Naive thymus-derived CD8-positive, alpha-beta T cell (primary cell): Measurements from ENCODE around the gene CNTD1. TPM values are rescaled to one million over a fixed set of nuclear protein-coding genes. Genes with fewer than 3 reads are reported as not detected.

Source experiments
- ATAC-seq, 2 donors: fragments of 150-1000 bp; cut with Tn5 transposase in 1 of 2; sonication (Bioruptor Pico), chemical (Tn5 transposase) in 1 of 2; 1 replicate in 1 of 2; 2 replicates in 1 of 2; pipeline ENCODE4 v1.10.0; 2021; ENCODE audit warnings: mild to moderate bottlenecking in 2 of 2, moderate library complexity in 2 of 2
- POLR2A ChIA-PET: fragments of 350-600 bp; sonication (Branson Sonifier 250); formaldehyde crosslinking; loops from one replicate; lab custom pipeline; 2021; ENCODE audit warnings: antibody characterized with exemption; lab: Charles Lee
- DNase-seq, 10 donors: peaks; one replicate each; pipeline versions ENCODE4 v3.0.0 to v3.0.0-alpha.2; 2020 to 2022
- H3K27ac Mint-ChIP-seq, 10 donors: one replicate each; pipeline ENCODE4 v1.8.0; 2020 to 2022; ENCODE audit warnings: mild to moderate bottlenecking in 10 of 10, mixed read lengths in 10 of 10, moderate library complexity in 4 of 10, inconsistent platforms in 1 of 10
- H3K27me3 Mint-ChIP-seq, 5 donors: one replicate each; pipeline ENCODE4 v1.8.0; 2021 to 2022; ENCODE audit warnings: mixed read lengths in 5 of 5
- H3K36me3 Mint-ChIP-seq, 3 donors: one replicate each; pipeline ENCODE4 v1.8.0; 2020 to 2022; ENCODE audit warnings: mixed read lengths in 3 of 3, mild to moderate bottlenecking in 2 of 3, inconsistent platforms in 1 of 3
- H3K4me1 Mint-ChIP-seq, 4 donors: one replicate each; pipeline ENCODE4 v1.8.0; 2021 to 2022; ENCODE audit warnings: mixed read lengths in 4 of 4
- H3K4me3 Mint-ChIP-seq, 10 donors: one replicate each; pipeline ENCODE4 v1.8.0; 2020 to 2022; ENCODE audit warnings: mild to moderate bottlenecking in 10 of 10, mixed read lengths in 10 of 10, moderate library complexity in 6 of 10, inconsistent platforms in 1 of 10
- H3K9me3 Mint-ChIP-seq, 9 donors: one replicate each; pipeline ENCODE4 v1.8.0; 2020 to 2022; ENCODE audit warnings: mixed read lengths in 9 of 9, mild to moderate bottlenecking in 3 of 9, inconsistent platforms in 1 of 9, moderate library complexity in 1 of 9
- polyA plus RNA-seq, 3 donors: library from polyadenylated mRNA; unstranded; fragments of 300-500 nt; fragmentation: Illumina TruSeq; gene quantifications; one replicate each; pipeline ENCODE4 v1.2.3, GENCODE V29; 2021
- total RNA-seq, 8 experiments: library from RNA in 2 of 8; stranded (reverse) in 2 of 8; gene quantifications; one replicate each; pipeline ENCODE4 v1.2.3 and lab custom pipeline; 2021 to 2026

Gene CNTD1
- total and polyA plus RNA-seq, 5 experiments from 2014 or later: 0.12 to 0.52 (median 0.24) TPM; not detected in 2

DNA sequence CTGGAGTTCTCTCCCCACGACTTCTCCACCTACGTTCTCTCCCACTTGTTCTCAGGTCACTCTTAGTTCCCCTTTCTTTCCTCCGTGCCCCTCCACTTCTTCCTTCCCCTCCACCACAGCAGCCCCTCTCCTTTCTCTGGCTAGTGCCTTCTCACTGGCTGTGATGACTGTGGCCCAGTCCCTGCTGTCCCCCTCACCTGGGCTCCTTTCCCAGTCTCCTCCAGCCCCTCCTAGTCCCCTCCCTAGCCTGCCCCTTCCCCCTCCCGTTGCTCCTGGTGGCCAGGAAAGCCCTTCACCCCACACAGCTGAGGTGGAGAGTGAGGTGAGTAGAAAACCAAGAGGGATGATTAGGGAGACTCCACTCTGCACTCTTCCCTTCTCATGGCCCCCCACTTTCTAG is 3.6 kb upstream of the CNTD1 start:
- Mint-ChIP-seq H3K27ac (no peak overlapping the region), H3K9me3 (no peaks in the 10 kb centered on the region), H3K4me1 (peaks cover 19 to 45% (median 31%) of the 10 kb centered on the region in 4 donors), H3K4me3 (peak overlapping the region in 2 of 10 donors; percentile 36 to 62), H3K36me3 (peaks cover 0 to 3% (median 0%) of the 10 kb centered on the region in 3 donors), H3K27me3 (peaks cover 0 to 3% (median 0%) of the 10 kb centered on the region in 5 donors)
- no peak for DNase-seq
- no peak for ATAC-seq
- POLR2A ChIA-PET: interaction anchor here (1.8 kb wide), 1 partner anchor 22 kb away, joined by 4 read pairs; the partner anchor contains the start of gene VPS25

- H3K4me3 Mint-ChIP-seq: peak overlapping the region in 5 of 10 donors; percentile 4 to 62 (median 52)
- DNase-seq (no peak), ATAC-seq (no peak)
- no peaks in the 10 kb centered on the region for H3K9me3 Mint-ChIP-seq
- POLR2A ChIA-PET: no interaction called here
- H3K27ac Mint-ChIP-seq: peak overlapping the region in 2 of 10 donors; percentile 33 to 76
- peaks cover 0 to 3% (median 0%) of the 10 kb centered on the region in 3 donors for H3K36me3 Mint-ChIP-seq
- H3K27me3 Mint-ChIP-seq: no peaks in the 10 kb centered on the region
- peaks cover 19 to 45% (median 31%) of the 10 kb centered on the region in 4 donors for H3K4me1 Mint-ChIP-seq
Measured at GRCh38 chr17:42795465-42795864, 3.2 kb upstream of the CNTD1 start.

GRCh38 chr17:42796066-42796758 is 2.4 kb upstream of the CNTD1 start:
- no peak for ATAC-seq
- Mint-ChIP-seq H3K27me3 (no peaks in the 10 kb centered on the region), H3K36me3 (peaks cover 0 to 3% (median 0%) of the 10 kb centered on the region in 3 donors), H3K4me3 (peak overlapping the region in 6 of 10 donors; percentile 4 to 98 (median 50)), H3K4me1 (peaks cover 21 to 45% (median 31%) of the 10 kb centered on the region in 4 donors), H3K9me3 (no peaks in the 10 kb centered on the region), H3K27ac (peak overlapping the region in 1 of 10 donors; percentile 29)
- DNase-seq: no peak
- POLR2A ChIA-PET: no interaction called here

- Mint-ChIP-seq H3K9me3 (no peaks in the 10 kb centered on the region), H3K27ac (peak overlapping the region in 4 of 10 donors; percentile 5 to 95 (median 94)), H3K36me3 (peaks cover 0 to 3% (median 0%) of the 10 kb centered on the region in 3 donors), H3K4me1 (peaks cover 21 to 45% (median 31%) of the 10 kb centered on the region in 4 donors), H3K4me3 (peak overlapping the region; percentile 92 to 98 (median 96)), H3K27me3 (no peaks in the 10 kb centered on the region)
- ATAC-seq: no peak
- POLR2A ChIA-PET: interaction anchor here (0.6 to 2.2 kb wide), 4 partner anchors 16 to 763 kb away, joined by 3 to 12 read pairs (median 8); partner anchors contain the start of genes BECN1 and VPS25
- DNase-seq: no peak
Measured at GRCh38 chr17:42797067-42798007, 1.3 kb upstream of the CNTD1 start.

DNA sequence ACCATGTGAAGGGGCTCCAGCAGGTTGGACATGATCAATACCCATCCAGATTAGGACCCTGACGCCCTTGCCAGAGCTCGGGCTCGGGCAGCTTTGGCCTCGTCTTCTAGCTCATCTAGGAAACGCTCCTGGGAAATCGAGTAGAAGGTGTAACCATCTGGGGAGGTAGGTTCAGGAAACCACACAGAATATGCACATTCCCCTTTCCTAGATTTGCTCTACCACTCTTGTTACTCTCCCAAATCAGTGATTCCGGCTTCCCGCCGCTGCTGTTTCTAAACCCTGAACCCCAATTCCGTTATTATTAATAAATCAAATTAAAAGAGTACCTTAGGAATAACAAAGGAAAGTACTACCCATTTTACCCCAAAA is 664 bp upstream of the CNTD1 start:
- peaks cover 21 to 45% (median 31%) of the 10 kb centered on the region in 4 donors for H3K4me1 Mint-ChIP-seq
- H3K27me3 Mint-ChIP-seq: no peaks in the 10 kb centered on the region
- ATAC-seq (no peak), DNase-seq (no peak)
- H3K4me3 Mint-ChIP-seq: peak overlapping the region; percentile 92 to 98 (median 96)
- H3K27ac Mint-ChIP-seq: peak overlapping the region; percentile 34 to 95 (median 91)
- H3K9me3 Mint-ChIP-seq: no peaks in the 10 kb centered on the region
- POLR2A ChIA-PET: interaction anchor here (0.6 to 2.2 kb wide), 6 partner anchors 16 to 564 kb away, joined by 3 to 12 read pairs (median 4); partner anchors contain the start of genes BECN1 and VPS25
- H3K36me3 Mint-ChIP-seq: peaks cover 0 to 3% (median 0%) of the 10 kb centered on the region in 3 donors

DNA sequence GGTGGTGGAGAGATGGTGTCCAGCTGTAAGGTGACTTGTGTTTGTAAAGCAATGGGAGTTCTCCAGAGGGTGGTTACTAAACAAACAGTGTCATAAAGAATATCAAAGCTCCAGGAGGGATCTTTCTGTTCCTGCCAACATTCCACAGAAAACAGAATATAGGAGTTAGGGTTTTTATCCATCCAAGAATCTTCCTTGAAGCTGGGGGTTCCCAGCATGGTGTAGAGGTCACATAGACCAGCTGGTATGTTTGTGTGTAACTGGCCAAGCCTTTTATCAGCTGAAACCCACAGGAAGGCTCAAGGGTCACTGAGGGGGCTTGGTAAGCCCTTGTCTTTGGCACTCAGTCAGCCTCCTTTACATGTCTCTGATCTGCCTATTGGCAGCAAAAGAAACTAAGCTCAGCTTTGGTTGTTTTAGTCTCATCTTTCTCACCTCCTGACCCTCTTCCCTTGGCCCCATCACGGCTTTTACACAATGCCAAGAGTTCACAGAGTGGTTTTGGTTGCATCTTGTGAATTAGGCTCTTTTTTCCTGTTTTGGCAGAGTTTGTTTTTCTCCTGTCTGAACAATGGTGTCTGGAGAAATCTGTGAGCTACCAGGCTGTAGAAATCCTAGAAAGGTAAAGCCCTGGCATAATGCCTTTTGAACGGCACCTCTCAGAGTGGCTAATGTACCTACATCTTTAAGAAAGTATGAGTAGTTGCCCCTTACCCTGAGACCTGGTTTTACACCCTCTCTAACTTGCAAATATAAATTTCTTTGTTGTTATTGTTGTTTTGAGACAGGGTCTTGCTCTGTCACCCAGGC is 4.6 kb downstream of the CNTD1 start:
- no peak overlapping the region for H3K27ac Mint-ChIP-seq
- no peaks in the 10 kb centered on the region for H3K36me3 Mint-ChIP-seq
- DNase-seq (no peak), ATAC-seq (no peak)
- no peak overlapping the region for H3K4me3 Mint-ChIP-seq
- no peaks in the 10 kb centered on the region for H3K27me3 Mint-ChIP-seq
- peaks cover 6 to 7% (median 7%) of the 10 kb centered on the region in 4 donors for H3K4me1 Mint-ChIP-seq
- no peaks in the 10 kb centered on the region for H3K9me3 Mint-ChIP-seq
- POLR2A ChIA-PET: interaction anchor here (0.5 to 1.1 kb wide), 2 partner anchors 21 to 903 kb away, joined by 3 to 4 read pairs; partner anchors contain the start of gene BECN1

- POLR2A ChIA-PET: no interaction called here
- no peaks in the 10 kb centered on the region for H3K27me3 Mint-ChIP-seq
Measured at GRCh38 chr17:42804918-42805367, 6.3 kb downstream of the CNTD1 start.

GRCh38 chr17:42806249-42806648 is 7.6 kb downstream of the CNTD1 start:
- H3K4me1 Mint-ChIP-seq: no peaks in the 10 kb centered on the region
- H3K4me3 Mint-ChIP-seq: no peak overlapping the region
- peaks cover 4 to 23% (median 4%) of the 10 kb centered on the region in 3 donors for H3K36me3 Mint-ChIP-seq
- peak overlapping the region in 2 of 10 donors; percentile 12 to 59 for H3K27ac Mint-ChIP-seq
- ATAC-seq (no peak), DNase-seq (no peak)
- no peaks in the 10 kb centered on the region for H3K9me3 Mint-ChIP-seq
- no peaks in the 10 kb centered on the region for H3K27me3 Mint-ChIP-seq
- POLR2A ChIA-PET: interaction anchor here (0.6 to 0.7 kb wide), 2 partner anchors 272 to 742 kb away, joined by 3 read pairs; no protein-coding TSS in a partner anchor

More at GRCh38 chr17:42804918-42805367, 6.3 kb downstream of the CNTD1 start:
- Mint-ChIP-seq H3K36me3 (peaks cover 0 to 11% (median 0%) of the 10 kb centered on the region in 3 donors), H3K4me3 (peak overlapping the region in 1 of 10 donors; percentile 50), H3K4me1 (peaks cover 0 to 2% (median 0%) of the 10 kb centered on the region in 4 donors), H3K9me3 (no peaks in the 10 kb centered on the region), H3K27ac (peak overlapping the region in 2 of 10 donors; percentile 52 to 76)
- no peak for ATAC-seq
- DNase-seq: no peak

GRCh38 chr17:42809250-42809649 is 10.6 kb downstream of the CNTD1 start:
- no peak for ATAC-seq

DNA sequence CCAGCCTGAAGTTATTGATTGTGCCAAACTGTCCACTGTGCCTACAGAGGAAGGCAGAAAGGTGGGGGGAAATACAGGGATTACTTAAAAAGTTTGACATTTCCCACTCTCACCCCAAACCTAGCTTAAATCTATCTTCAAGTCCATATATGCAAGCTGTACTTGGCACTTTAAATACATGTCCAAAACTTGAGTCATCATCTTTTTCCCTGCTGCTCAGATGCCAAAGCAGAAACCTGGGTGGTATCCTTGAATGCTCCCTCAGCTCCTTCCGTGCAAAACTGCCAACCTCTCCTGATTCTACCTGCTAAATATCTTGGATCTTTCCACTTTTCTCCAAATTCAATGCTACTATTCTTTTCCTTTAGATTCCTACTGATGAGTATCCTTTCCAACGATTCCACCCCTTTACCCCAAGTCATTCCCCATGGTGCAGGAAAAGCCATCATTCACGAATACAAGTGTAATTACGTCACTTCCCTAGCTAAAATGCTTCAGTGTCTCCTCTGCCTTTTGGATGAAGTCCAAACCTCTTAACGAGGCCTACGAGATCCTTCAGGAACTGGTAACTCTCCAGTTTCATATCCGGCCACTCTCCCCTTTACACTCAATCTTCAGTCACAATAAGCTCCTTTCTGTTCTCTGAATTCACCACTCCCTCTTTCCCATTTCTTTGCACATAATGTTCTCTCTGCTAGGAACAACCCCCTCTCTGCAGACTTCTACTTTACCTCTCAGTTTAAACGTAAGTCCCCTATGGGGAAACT is 16.2 kb downstream of the CNTD1 start:
- Mint-ChIP-seq H3K4me3 (no peak overlapping the region), H3K36me3 (peaks cover 19 to 93% (median 38%) of the 10 kb centered on the region in 3 donors), H3K27me3 (no peaks in the 10 kb centered on the region), H3K4me1 (peaks cover 0 to 10% (median 4%) of the 10 kb centered on the region in 4 donors), H3K9me3 (no peaks in the 10 kb centered on the region), H3K27ac (peak overlapping the region in 1 of 10 donors; percentile 74)
- POLR2A ChIA-PET: interaction anchor here (0.7 to 1.5 kb wide), 2 partner anchors 9 to 723 kb away, joined by 3 to 5 read pairs; partner anchors contain the start of gene BECN1
- ATAC-seq: no peak
- no peak for DNase-seq

More at GRCh38 chr17:42809250-42809649, 10.6 kb downstream of the CNTD1 start:
- Mint-ChIP-seq H3K36me3 (peaks cover 11 to 48% (median 14%) of the 10 kb centered on the region in 3 donors), H3K4me1 (no peaks in the 10 kb centered on the region), H3K4me3 (no peak overlapping the region), H3K9me3 (no peaks in the 10 kb centered on the region), H3K27ac (peak overlapping the region in 3 of 10 donors; percentile 13 to 47 (median 24)), H3K27me3 (no peaks in the 10 kb centered on the region)
- no peak for DNase-seq
- POLR2A ChIA-PET: no interaction called here

GRCh38 chr17:42817866-42818265 is 19.2 kb downstream of the CNTD1 start:
- Mint-ChIP-seq H3K27ac (no peak overlapping the region), H3K4me1 (peaks cover 2 to 32% (median 23%) of the 10 kb centered on the region in 4 donors), H3K36me3 (peaks cover 14 to 88% (median 31%) of the 10 kb centered on the region in 3 donors), H3K4me3 (no peak overlapping the region), H3K9me3 (no peaks in the 10 kb centered on the region), H3K27me3 (no peaks in the 10 kb centered on the region)
- ATAC-seq (no peak), DNase-seq (no peak)
- POLR2A ChIA-PET: no interaction called here
